ENCODE measurements around the gene RABEP2.
"Not testable (repeated sequence)": the region's sequence is repeated elsewhere in the genome, so short reads cannot be mapped to it uniquely, and the experiment has no call there.

Gene RABEP2

GRCh38 chr16:28903344-28904042 lies 21.5 kb downstream of the RABEP2 start:
- no peak for DNase-seq

GRCh38 chr16:28902909-28903308 lies 22.1 kb downstream of the RABEP2 start:
- no peak for DNase-seq

- DNase-seq = no peak
Measured at GRCh38 chr16:28901862-28902261, 23.2 kb downstream of the RABEP2 start.

GRCh38 chr16:28900601-28901000 lies 24.4 kb downstream of the RABEP2 start:
- no peak for DNase-seq

- no peak for DNase-seq
Measured at GRCh38 chr16:28899882-28900590, 25.0 kb downstream of the RABEP2 start.

- no peak for DNase-seq
Measured at GRCh38 chr16:28898942-28899341, 26.1 kb downstream of the RABEP2 start.

GRCh38 chr16:28898266-28898665 lies 26.8 kb downstream of the RABEP2 start:
- no peak for DNase-seq

GRCh38 chr16:28897826-28898225 lies 27.2 kb downstream of the RABEP2 start:
- no peak for DNase-seq

GRCh38 chr16:28895609-28896008 lies 29.4 kb downstream of the RABEP2 start:
- DNase-seq = no peak

GRCh38 chr16:28893291-28893690 lies 31.7 kb downstream of the RABEP2 start:
- no peak for DNase-seq

GRCh38 chr16:28891964-28892890 lies 32.8 kb downstream of the RABEP2 start:
- DNase-seq = no peak

- DNase-seq = not testable (repeated sequence)
Measured at GRCh38 chr16:28890355-28890754, 34.7 kb downstream of the RABEP2 start.

- DNase-seq = no peak
Measured at GRCh38 chr16:28886945-28887344, 38.1 kb downstream of the RABEP2 start.

GRCh38 chr16:28884045-28884444 lies 41.0 kb downstream of the RABEP2 start:
- DNase-seq = no peak

- no peak for DNase-seq
Measured at GRCh38 chr16:28883221-28883996, 41.6 kb downstream of the RABEP2 start.

- DNase-seq = no peak
Measured at GRCh38 chr16:28882551-28883160, 42.4 kb downstream of the RABEP2 start.

- DNase-seq = not testable (repeated sequence)
Measured at GRCh38 chr16:28881565-28881964, 43.5 kb downstream of the RABEP2 start.

- DNase-seq = no peak
Measured at GRCh38 chr16:28880955-28881354, 44.1 kb downstream of the RABEP2 start.

GRCh38 chr16:28880589-28880915 lies 44.5 kb downstream of the RABEP2 start:
- no peak for DNase-seq

- DNase-seq = peak; percentile 65 to 70
Measured at GRCh38 chr16:28879841-28880588, 45.0 kb downstream of the RABEP2 start.

- DNase-seq = no peak
Measured at GRCh38 chr16:28879261-28879840, 45.7 kb downstream of the RABEP2 start.

Data from bone marrow (tissue), 2 donors.